Transverse colon (tissue), 4 donors: ENCODE results near the gene DSCAM. TPM values are rescaled to one million over a fixed set of nuclear protein-coding genes. Genes with fewer than 3 reads are reported as not detected.

Experiments used
- DNase-seq: peaks from one replicate; pipeline ENCODE4 v3.0.0-alpha.2; 2019
- H3K27ac ChIP-seq, 4 donors: fragments of 200-600 bp; sonication (generic); 2 replicates each; pipeline ENCODE4 v1.5.1; 2016 to 2018; ENCODE audit warnings: inconsistent platforms in 4 of 4
- H3K27me3 ChIP-seq: fragments of 200-600 bp; sonication (generic); 2 replicates; pipeline ENCODE4 v1.5.1; 2017; ENCODE audit warnings: inconsistent platforms
- H3K36me3 ChIP-seq, 4 donors: fragments of 200-600 bp; sonication (generic); 2 replicates each; pipeline ENCODE4 v1.5.1; 2017 to 2019; ENCODE audit warnings: inconsistent platforms in 4 of 4
- H3K4me1 ChIP-seq, 4 donors: fragments of 200-600 bp; sonication (generic); 2 replicates each; pipeline ENCODE4 v1.5.1; 2017 to 2020; ENCODE audit warnings: inconsistent platforms in 4 of 4
- H3K4me3 ChIP-seq, 4 donors: fragments of 200-600 bp; sonication (generic); 1 replicate in 1 of 4; 2 replicates in 3 of 4; pipeline versions ENCODE4 v1.5.1 to v1.6.1; 2017 to 2019; ENCODE audit warnings: inconsistent platforms in 4 of 4
- H3K9me3 ChIP-seq, 2 donors: fragments of 200-600 bp; sonication (generic); 2 replicates each; pipeline ENCODE4 v1.5.1; 2017 to 2019; ENCODE audit warnings: inconsistent platforms in 2 of 2
- CTCF ChIP-seq, 5 experiments: fragments of 200-600 bp in 3 of 5; fragments of 450-650 bp in 2 of 5; sonication (generic) in 3 of 5; IDR thresholded peaks; 1 replicate in 2 of 5; 2 replicates in 3 of 5; pipeline ENCODE4 v1.5.1; 2016 to 2017; ENCODE audit warnings: antibody characterized with exemption in 5 of 5, inconsistent platforms in 3 of 5, mild to moderate bottlenecking in 2 of 5, moderate library complexity in 1 of 5
- EP300 ChIP-seq: sonication (generic); formaldehyde crosslinking; IDR thresholded peaks from one replicate; pipeline ENCODE4 v1.6.1; 2017; ENCODE audit warnings: antibody characterized with exemption, low read depth
- POLR2A ChIP-seq: fragments of 450-650 bp; IDR thresholded peaks from one replicate; pipeline ENCODE4 v1.6.1; 2016; ENCODE audit warnings: antibody characterized with exemption, mild to moderate bottlenecking, moderate library complexity
- POLR2AphosphoS5 ChIP-seq, 3 donors: sonication (generic); formaldehyde crosslinking; IDR thresholded peaks; one replicate each; pipeline ENCODE4 v1.6.1; 2016; ENCODE audit warnings: antibody characterized with exemption in 3 of 3
- WGBS, 2 donors: methylation state at CpG; one replicate each; pipeline ENCODE4 v1.1.5; 2018; ENCODE audit warnings: low coverage in 1 of 2; 5-methylcytosine and 5-hydroxymethylcytosine counted together
- in situ Hi-C, 4 donors: fragments of 200-750 bp; cut with MboI; loops; one replicate each; pipeline versions ENCODE4 v1.15.0 to v1.15.1; 2017; ENCODE audit warnings: low sequenced_read_pairs in 3 of 4, low pct_ligation_motif_present in 1 of 4, low pct_unique_long_range_greater_than_20kb in 1 of 4
- intact Hi-C: fragments of 100-400 bp; cut with DNase I; formaldehyde crosslinking; loops from one replicate; pipeline ENCODE4 v1.15.1; 2023; ENCODE audit warnings: low total_unique reads
- total RNA-seq, 4 donors: library from RNA; depleted of rRNA; stranded (reverse); fragments of >200 nt; gene quantifications; one replicate each; pipeline ENCODE4 v1.1.0, GENCODE V29; 2016

DSCAM gene
- total RNA-seq, 4 donors from 2014 or later: 0.16 TPM; not detected in 3

GRCh38 chr21:40371329-40371728 lies 475.6 kb downstream of the DSCAM start:
- 54 to 74% methylated on average over 3 to 4 of the region's 4 CpGs for WGBS, 2 donors
- no peak overlapping the region for H3K4me3 ChIP-seq
- H3K27me3 ChIP-seq: no peaks in the 10 kb centered on the region
- DNase-seq: no peak
- no peak overlapping the region for H3K27ac ChIP-seq
- intact Hi-C loops (loop anchor here (10.0 kb wide), 1 partner anchor 217 kb away; no protein-coding TSS in a partner anchor), in situ Hi-C loops (no loop called here)
- no peaks in the 10 kb centered on the region for H3K9me3 ChIP-seq
- no peak for TF ChIP-seq CTCF (IDR thresholded peaks at IDR 0.05)
- no peak for TF ChIP-seq POLR2A
- TF ChIP-seq POLR2AphosphoS5 (IDR thresholded peaks at IDR 0.05): no peak
- no peak for TF ChIP-seq EP300
- H3K36me3 ChIP-seq: no peaks in the 10 kb centered on the region
- no peaks in the 10 kb centered on the region for H3K4me1 ChIP-seq

- H3K27ac ChIP-seq: no peak overlapping the region
- no peak overlapping the region for H3K4me3 ChIP-seq
- no peak for DNase-seq
- no peaks in the 10 kb centered on the region for H3K9me3 ChIP-seq
- no peaks in the 10 kb centered on the region for H3K27me3 ChIP-seq
- intact Hi-C loops (no loop called here), in situ Hi-C loops (no loop called here)
- no peaks in the 10 kb centered on the region for H3K36me3 ChIP-seq
- H3K4me1 ChIP-seq: no peaks in the 10 kb centered on the region
- WGBS, 2 donors: 54 to 58% methylated on average over 2 of the region's 2 CpGs
- TF ChIP-seq POLR2A (no peak), CTCF (IDR thresholded peaks at IDR 0.05) (no peak), EP300 (no peak), POLR2AphosphoS5 (IDR thresholded peaks at IDR 0.05) (no peak)
Observed at GRCh38 chr21:40356644-40357043, 490.3 kb downstream of the DSCAM start.

GRCh38 chr21:40355076-40355475 lies 491.9 kb downstream of the DSCAM start:
- Histone ChIP-seq H3K4me1 (no peaks in the 10 kb centered on the region), H3K9me3 (no peaks in the 10 kb centered on the region), H3K27me3 (no peaks in the 10 kb centered on the region), H3K36me3 (no peaks in the 10 kb centered on the region), H3K27ac (no peak overlapping the region), H3K4me3 (no peak overlapping the region)
- WGBS, 2 donors: 76 to 78% methylated on average over 5 of the region's 5 CpGs
- in situ Hi-C loops (no loop called here), intact Hi-C loops (no loop called here)
- TF ChIP-seq POLR2AphosphoS5 (IDR thresholded peaks at IDR 0.05) (no peak), POLR2A (no peak), CTCF (IDR thresholded peaks at IDR 0.05) (no peak), EP300 (no peak)
- DNase-seq: no peak

GRCh38 chr21:40351006-40351405 lies 496.0 kb downstream of the DSCAM start:
- Histone ChIP-seq H3K36me3 (no peaks in the 10 kb centered on the region), H3K4me3 (no peak overlapping the region), H3K4me1 (no peaks in the 10 kb centered on the region), H3K27me3 (no peaks in the 10 kb centered on the region), H3K9me3 (no peaks in the 10 kb centered on the region), H3K27ac (no peak overlapping the region)
- intact Hi-C loops: no loop called here
- no peak for DNase-seq
- in situ Hi-C loops: no loop called here
- TF ChIP-seq POLR2A (no peak), CTCF (IDR thresholded peaks at IDR 0.05) (no peak), POLR2AphosphoS5 (IDR thresholded peaks at IDR 0.05) (no peak), EP300 (no peak)
- WGBS, 2 donors: 55 to 75% methylated on average over 1 to 2 of the region's 2 CpGs
